Vagina (tissue), 2 donors: ENCODE data around the gene HHIPL2.

Experiments used
- POLR2A ChIP-seq, 2 donors: fragments of 450-650 bp; IDR thresholded peaks; one replicate each; pipeline ENCODE4 v1.6.1; 2017; ENCODE audit warnings: antibody characterized with exemption in 2 of 2, mild to moderate bottlenecking in 2 of 2, moderate library complexity in 2 of 2
- POLR2AphosphoS5 ChIP-seq, 2 donors: sonication (generic); formaldehyde crosslinking; IDR thresholded peaks; one replicate each; pipeline ENCODE4 v1.9.0; 2017; ENCODE audit warnings: antibody characterized with exemption in 2 of 2, mild to moderate bottlenecking in 2 of 2, low read depth in 1 of 2; ENCODE audit not compliant: insufficient read depth in 1 of 2
- TF ChIP-seq, protein P1 (sequence below), 3 experiments: fragments of 450-650 bp in 2 of 3; fragments of 200-600 bp in 1 of 3; sonication (generic) in 1 of 3; IDR thresholded peaks; one replicate each; pipeline ENCODE4 v1.5.1; 2017 to 2019; ENCODE audit warnings: antibody characterized with exemption in 3 of 3, mild to moderate bottlenecking in 2 of 3, moderate library complexity in 2 of 3

DNA sequence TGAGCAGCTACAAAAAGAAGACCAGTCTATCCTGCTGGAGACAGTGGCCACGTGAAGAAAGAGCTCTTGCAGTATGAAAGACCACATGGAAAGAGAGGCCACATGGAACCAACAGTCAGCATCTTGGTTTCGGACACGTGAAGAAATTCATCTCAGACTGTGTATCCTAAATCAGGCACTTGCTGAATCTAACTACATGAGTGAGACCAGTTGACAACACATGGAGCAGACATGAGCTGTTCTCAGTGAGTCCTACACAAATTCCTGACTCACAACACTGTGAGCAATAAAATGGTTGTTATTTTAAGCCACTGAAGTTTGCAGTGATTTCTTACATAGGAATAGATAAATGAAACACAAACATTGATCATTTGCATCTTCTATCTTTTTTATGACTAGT lies 44.3 kb upstream of the HHIPL2 start:
- TF ChIP-seq POLR2AphosphoS5 (IDR thresholded peaks at IDR 0.05; ENCODE audit: insufficient read depth in 1 of 2, low read depth in 1 of 2) (no peak), POLR2A (IDR thresholded peaks at IDR 0.05) (no peak)
- TF ChIP-seq, protein P1, sequence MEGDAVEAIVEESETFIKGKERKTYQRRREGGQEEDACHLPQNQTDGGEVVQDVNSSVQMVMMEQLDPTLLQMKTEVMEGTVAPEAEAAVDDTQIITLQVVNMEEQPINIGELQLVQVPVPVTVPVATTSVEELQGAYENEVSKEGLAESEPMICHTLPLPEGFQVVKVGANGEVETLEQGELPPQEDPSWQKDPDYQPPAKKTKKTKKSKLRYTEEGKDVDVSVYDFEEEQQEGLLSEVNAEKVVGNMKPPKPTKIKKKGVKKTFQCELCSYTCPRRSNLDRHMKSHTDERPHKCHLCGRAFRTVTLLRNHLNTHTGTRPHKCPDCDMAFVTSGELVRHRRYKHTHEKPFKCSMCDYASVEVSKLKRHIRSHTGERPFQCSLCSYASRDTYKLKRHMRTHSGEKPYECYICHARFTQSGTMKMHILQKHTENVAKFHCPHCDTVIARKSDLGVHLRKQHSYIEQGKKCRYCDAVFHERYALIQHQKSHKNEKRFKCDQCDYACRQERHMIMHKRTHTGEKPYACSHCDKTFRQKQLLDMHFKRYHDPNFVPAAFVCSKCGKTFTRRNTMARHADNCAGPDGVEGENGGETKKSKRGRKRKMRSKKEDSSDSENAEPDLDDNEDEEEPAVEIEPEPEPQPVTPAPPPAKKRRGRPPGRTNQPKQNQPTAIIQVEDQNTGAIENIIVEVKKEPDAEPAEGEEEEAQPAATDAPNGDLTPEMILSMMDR (IDR thresholded peaks at IDR 0.05) = no peak
